H1 (cell line): ENCODE results near the gene TEX2. TPM values are rescaled to one million over a fixed set of nuclear protein-coding genes. Genes with fewer than 3 reads are reported as not detected.

ENCODE experiments used
- HDAC2 ChIP-seq, 2 experiments: fragments of 300-600 bp in 1 of 2; sonication (generic) in 1 of 2; IDR thresholded peaks; 2 replicates each; pipeline ENCODE4 v1.6.1; 2011 to 2012; ENCODE audit warnings: low read depth in 2 of 2, low read length in 2 of 2, mild to moderate bottlenecking in 2 of 2, moderate library complexity in 2 of 2, borderline replicate concordance in 1 of 2, inconsistent platforms in 1 of 2
- PHF8 ChIP-seq: fragments of 200-600 bp; sonication (generic); conservative IDR thresholded peaks from 2 replicates; pipeline ENCODE4 v1.7.1; 2012; ENCODE audit warnings: low read depth, mild to moderate bottlenecking, inconsistent platforms, low read length, moderate library complexity
- POU5F1 ChIP-seq: IDR thresholded peaks from 2 replicates; pipeline ENCODE4 v1.6.1; 2011; ENCODE audit warnings: low read depth, mild to moderate bottlenecking, low read length, moderate library complexity
- RBBP5 ChIP-seq: IDR thresholded peaks from 2 replicates; pipeline ENCODE4 v1.7.1; 2012; ENCODE audit warnings: low read depth, mild to moderate bottlenecking, inconsistent platforms, low read length, moderate library complexity, borderline replicate concordance
- TAF1 ChIP-seq: IDR thresholded peaks from 2 replicates; pipeline ENCODE4 v1.6.1; 2011; ENCODE audit warnings: mild to moderate bottlenecking, low read depth, low read length
- TCF12 ChIP-seq: IDR thresholded peaks from 2 replicates; pipeline ENCODE4 v1.6.1; 2011; ENCODE audit warnings: low read depth, mild to moderate bottlenecking, low read length
- polyA plus RNA-seq, 7 experiments: library from polyadenylated mRNA; depleted of rRNA in 3 of 7; stranded (reverse) in 5 of 7; unstranded in 2 of 7; fragments of >200 nt in 5 of 7; fragments of 200-250 nt in 2 of 7; gene quantifications; 1 replicate in 5 of 7; 2 replicates in 1 of 7; 4 replicates in 1 of 7; pipeline versions ENCODE4 v1.2.1 to v1.2.3, GENCODE V29; 2011 to 2013; ENCODE audit warnings: missing spikeins in 2 of 7, mixed read lengths in 2 of 7
- total RNA-seq: library from RNA; stranded (reverse); fragmentation: NEBNext Ultra II Directional; extraction: Animal tissue kit (Norgen Biotek cat#: 25700); gene quantifications from 2 replicates; pipeline ENCODE4 v1.2.1, GENCODE V29; 2021
- TF ChIP-seq, protein P1 (sequence below), 3 experiments: IDR thresholded peaks; 1 replicate in 2 of 3; 2 replicates in 1 of 3; pipeline versions ENCODE4 v1.5.1 to v1.6.1; 2011; ENCODE audit warnings: low read length in 3 of 3, mild to moderate bottlenecking in 3 of 3, inconsistent platforms in 2 of 3, low read depth in 1 of 3, moderate library complexity in 1 of 3; ENCODE audit not compliant: insufficient read depth in 1 of 3; ENCODE audit errors: control extremely low read depth in 1 of 3
- TF ChIP-seq, protein P2 (sequence below): IDR thresholded peaks from 2 replicates; pipeline ENCODE4 v1.6.1; 2012; ENCODE audit warnings: low read length, inconsistent platforms
- TF ChIP-seq, protein P3 (sequence below): IDR thresholded peaks from 2 replicates; pipeline ENCODE4 v1.6.1; 2011; ENCODE audit warnings: low read depth, mild to moderate bottlenecking, low read length; ENCODE audit not compliant: insufficient read depth

TEX2 gene
- total and polyA plus RNA-seq, 2 of the 8 experiments (the other 6 are each of a cell fraction or from before 2014, with no cell fraction given): 6.1 to 15.6 TPM

DNA sequence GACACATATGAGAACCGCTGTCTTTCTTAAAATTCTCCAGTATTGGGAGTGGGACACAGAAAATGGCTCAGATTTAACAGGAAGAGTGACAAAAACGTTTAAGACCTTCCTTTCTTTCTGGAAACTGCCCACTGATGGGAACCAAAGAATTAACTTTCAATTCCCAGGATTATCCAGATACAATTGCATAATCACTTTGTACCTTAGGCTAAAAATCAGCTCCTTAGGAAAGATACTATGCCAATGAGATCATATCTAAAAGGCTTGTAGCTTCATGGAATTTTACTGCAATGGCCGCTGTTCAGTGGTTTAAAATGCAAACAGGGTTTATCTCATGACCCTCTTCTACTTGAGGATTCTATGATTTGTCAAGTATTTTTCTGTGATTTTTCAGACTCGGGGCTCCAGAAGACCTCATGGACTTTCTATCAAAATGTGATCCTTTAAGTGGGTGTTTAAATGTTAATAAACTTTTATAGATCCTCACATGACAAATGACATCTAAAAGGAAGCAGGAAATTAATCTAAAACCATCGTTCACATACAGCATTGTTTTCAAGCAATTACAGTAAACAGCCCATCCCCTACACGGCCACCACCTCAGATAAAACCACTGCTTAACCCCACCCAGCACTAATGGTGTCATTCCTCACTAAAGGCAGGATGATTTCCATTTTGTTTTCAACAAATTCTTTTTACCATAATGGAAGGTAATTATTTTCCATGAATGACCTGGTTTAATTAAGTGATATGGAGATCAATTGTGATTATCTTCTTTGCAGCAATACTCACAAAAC lies 101.5 kb downstream of the TEX2 start (continued):
- TF ChIP-seq, protein P1, sequence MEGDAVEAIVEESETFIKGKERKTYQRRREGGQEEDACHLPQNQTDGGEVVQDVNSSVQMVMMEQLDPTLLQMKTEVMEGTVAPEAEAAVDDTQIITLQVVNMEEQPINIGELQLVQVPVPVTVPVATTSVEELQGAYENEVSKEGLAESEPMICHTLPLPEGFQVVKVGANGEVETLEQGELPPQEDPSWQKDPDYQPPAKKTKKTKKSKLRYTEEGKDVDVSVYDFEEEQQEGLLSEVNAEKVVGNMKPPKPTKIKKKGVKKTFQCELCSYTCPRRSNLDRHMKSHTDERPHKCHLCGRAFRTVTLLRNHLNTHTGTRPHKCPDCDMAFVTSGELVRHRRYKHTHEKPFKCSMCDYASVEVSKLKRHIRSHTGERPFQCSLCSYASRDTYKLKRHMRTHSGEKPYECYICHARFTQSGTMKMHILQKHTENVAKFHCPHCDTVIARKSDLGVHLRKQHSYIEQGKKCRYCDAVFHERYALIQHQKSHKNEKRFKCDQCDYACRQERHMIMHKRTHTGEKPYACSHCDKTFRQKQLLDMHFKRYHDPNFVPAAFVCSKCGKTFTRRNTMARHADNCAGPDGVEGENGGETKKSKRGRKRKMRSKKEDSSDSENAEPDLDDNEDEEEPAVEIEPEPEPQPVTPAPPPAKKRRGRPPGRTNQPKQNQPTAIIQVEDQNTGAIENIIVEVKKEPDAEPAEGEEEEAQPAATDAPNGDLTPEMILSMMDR (IDR thresholded peaks at IDR 0.05; ENCODE audit: control extremely low read depth in 1 of 3, insufficient read depth in 1 of 3, low read depth in 1 of 3, low read length in 3 of 3): no peak
- TF ChIP-seq, protein P2, sequence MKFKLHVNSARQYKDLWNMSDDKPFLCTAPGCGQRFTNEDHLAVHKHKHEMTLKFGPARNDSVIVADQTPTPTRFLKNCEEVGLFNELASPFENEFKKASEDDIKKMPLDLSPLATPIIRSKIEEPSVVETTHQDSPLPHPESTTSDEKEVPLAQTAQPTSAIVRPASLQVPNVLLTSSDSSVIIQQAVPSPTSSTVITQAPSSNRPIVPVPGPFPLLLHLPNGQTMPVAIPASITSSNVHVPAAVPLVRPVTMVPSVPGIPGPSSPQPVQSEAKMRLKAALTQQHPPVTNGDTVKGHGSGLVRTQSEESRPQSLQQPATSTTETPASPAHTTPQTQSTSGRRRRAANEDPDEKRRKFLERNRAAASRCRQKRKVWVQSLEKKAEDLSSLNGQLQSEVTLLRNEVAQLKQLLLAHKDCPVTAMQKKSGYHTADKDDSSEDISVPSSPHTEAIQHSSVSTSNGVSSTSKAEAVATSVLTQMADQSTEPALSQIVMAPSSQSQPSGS: no peak
- no peak for TF ChIP-seq POU5F1
- TF ChIP-seq, protein P3, sequence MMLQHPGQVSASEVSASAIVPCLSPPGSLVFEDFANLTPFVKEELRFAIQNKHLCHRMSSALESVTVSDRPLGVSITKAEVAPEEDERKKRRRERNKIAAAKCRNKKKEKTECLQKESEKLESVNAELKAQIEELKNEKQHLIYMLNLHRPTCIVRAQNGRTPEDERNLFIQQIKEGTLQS: no peak
- no peak for TF ChIP-seq HDAC2 (IDR thresholded peaks at IDR 0.05; ENCODE audit: borderline replicate concordance in 1 of 2, low read depth in 2 of 2, low read length in 2 of 2)
- TF ChIP-seq TAF1: no peak
- no peak for TF ChIP-seq PHF8
- no peak for TF ChIP-seq TCF12
- no peak for TF ChIP-seq RBBP5
